SU-DHL-6 (cell line): ENCODE measurements around the gene PHF13.
"Not testable (repeated sequence)": the region's sequence is repeated elsewhere in the genome, so short reads cannot be mapped to it uniquely, and the experiment has no call there.

Experiments
- EZH2phosphoT487 ChIP-seq: fragments of 200-600 bp; sonication (generic), shearing (Covaris generic); conservative IDR thresholded peaks from 2 replicates; pipeline ENCODE4 v1.6.1; 2018; ENCODE audit warnings: mild to moderate bottlenecking, antibody characterized with exemption, low read length, moderate library complexity, mixed read lengths
- TF ChIP-seq, protein P1 (sequence below): fragments of 200-600 bp; sonication (generic); IDR thresholded peaks from one replicate; pipeline ENCODE4 v1.5.1; 2017; ENCODE audit warnings: antibody characterized with exemption, mild to moderate bottlenecking, low read length, moderate library complexity; ENCODE audit not compliant: insufficient read depth, poor library complexity, severe bottlenecking

GRCh38 chr1:6640867-6641266, 27.3 kb downstream of the PHF13 start:
- TF ChIP-seq, protein P1, sequence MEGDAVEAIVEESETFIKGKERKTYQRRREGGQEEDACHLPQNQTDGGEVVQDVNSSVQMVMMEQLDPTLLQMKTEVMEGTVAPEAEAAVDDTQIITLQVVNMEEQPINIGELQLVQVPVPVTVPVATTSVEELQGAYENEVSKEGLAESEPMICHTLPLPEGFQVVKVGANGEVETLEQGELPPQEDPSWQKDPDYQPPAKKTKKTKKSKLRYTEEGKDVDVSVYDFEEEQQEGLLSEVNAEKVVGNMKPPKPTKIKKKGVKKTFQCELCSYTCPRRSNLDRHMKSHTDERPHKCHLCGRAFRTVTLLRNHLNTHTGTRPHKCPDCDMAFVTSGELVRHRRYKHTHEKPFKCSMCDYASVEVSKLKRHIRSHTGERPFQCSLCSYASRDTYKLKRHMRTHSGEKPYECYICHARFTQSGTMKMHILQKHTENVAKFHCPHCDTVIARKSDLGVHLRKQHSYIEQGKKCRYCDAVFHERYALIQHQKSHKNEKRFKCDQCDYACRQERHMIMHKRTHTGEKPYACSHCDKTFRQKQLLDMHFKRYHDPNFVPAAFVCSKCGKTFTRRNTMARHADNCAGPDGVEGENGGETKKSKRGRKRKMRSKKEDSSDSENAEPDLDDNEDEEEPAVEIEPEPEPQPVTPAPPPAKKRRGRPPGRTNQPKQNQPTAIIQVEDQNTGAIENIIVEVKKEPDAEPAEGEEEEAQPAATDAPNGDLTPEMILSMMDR: not testable (repeated sequence)
- not testable (repeated sequence) for TF ChIP-seq EZH2phosphoT487
